Measurements from ENCODE around the gene SLC30A7. TPM values are rescaled to one million over a fixed set of nuclear protein-coding genes. Genes with fewer than 3 reads are reported as not detected.

The SLC30A7 gene
- total RNA-seq, 2 donors from 2014 or later = 26.8 to 54.7 TPM

DNA sequence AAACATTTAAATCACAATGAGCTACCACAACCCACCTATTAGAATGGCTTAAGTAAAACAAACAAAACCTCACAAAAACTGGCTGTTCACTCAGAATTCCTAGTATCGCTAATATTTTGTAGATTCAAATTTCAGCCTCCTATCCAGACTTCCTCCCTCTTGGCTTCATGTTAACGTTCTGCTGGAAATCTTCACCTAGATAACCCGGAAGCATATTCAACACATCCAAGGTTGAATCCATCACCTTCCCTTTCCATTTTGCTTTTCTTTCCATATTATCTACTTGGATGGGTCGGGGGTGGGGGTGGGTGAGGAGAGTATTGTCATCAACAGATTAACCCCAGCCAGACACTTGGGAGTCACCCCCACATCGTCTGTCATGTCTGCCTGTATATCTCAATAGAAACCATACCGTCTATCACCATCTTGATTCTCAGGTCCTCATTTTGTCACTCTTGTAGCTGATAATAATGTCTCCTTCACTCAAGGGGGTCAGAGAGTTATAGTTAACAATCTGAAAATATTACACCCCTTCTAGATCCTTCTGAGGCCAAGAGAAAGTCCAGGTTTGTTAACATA, 131.4 kb downstream of the SLC30A7 start:
- H3K4me3 ChIP-seq = no peak overlapping the region
- DNase-seq (ENCODE audit: low spot score) (no peak), ATAC-seq (ENCODE audit: insufficient number of reproducible peaks, low FRiP score, low read depth) (no peak)
- no peaks in the 10 kb centered on the region for H3K9me3 ChIP-seq
- no peaks in the 10 kb centered on the region for H3K36me3 ChIP-seq
- peaks cover 5 to 15% of the 10 kb centered on the region in 2 donors for H3K4me1 ChIP-seq (ENCODE audit: control insufficient read depth in 1 of 2, low read depth in 2 of 2)
- no peaks in the 10 kb centered on the region for H3K27me3 ChIP-seq (replicated peaks; ENCODE audit: insufficient read depth)
- H3K27ac ChIP-seq = no peak overlapping the region
- TF ChIP-seq, protein P1, sequence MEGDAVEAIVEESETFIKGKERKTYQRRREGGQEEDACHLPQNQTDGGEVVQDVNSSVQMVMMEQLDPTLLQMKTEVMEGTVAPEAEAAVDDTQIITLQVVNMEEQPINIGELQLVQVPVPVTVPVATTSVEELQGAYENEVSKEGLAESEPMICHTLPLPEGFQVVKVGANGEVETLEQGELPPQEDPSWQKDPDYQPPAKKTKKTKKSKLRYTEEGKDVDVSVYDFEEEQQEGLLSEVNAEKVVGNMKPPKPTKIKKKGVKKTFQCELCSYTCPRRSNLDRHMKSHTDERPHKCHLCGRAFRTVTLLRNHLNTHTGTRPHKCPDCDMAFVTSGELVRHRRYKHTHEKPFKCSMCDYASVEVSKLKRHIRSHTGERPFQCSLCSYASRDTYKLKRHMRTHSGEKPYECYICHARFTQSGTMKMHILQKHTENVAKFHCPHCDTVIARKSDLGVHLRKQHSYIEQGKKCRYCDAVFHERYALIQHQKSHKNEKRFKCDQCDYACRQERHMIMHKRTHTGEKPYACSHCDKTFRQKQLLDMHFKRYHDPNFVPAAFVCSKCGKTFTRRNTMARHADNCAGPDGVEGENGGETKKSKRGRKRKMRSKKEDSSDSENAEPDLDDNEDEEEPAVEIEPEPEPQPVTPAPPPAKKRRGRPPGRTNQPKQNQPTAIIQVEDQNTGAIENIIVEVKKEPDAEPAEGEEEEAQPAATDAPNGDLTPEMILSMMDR (IDR thresholded peaks at IDR 0.05) = no peak

- ATAC-seq (ENCODE audit: insufficient number of reproducible peaks, low FRiP score, low read depth) (no peak), DNase-seq (ENCODE audit: low spot score) (no peak)
- Histone ChIP-seq H3K36me3 (no peaks in the 10 kb centered on the region), H3K4me3 (no peak overlapping the region), H3K27me3 (replicated peaks; ENCODE audit: insufficient read depth) (no peaks in the 10 kb centered on the region), H3K9me3 (no peaks in the 10 kb centered on the region), H3K4me1 (ENCODE audit: control insufficient read depth in 1 of 2, low read depth in 2 of 2) (peaks cover 5 to 15% of the 10 kb centered on the region in 2 donors), H3K27ac (no peak overlapping the region)
- TF ChIP-seq, protein P1 (IDR thresholded peaks at IDR 0.05) = no peak
Measured at GRCh38 chr1:101028466-101028865, 132.6 kb downstream of the SLC30A7 start.

GRCh38 chr1:101029184-101029583, 133.3 kb downstream of the SLC30A7 start:
- Histone ChIP-seq H3K4me1 (ENCODE audit: control insufficient read depth in 1 of 2, low read depth in 2 of 2) (peaks cover 5 to 15% of the 10 kb centered on the region in 2 donors), H3K4me3 (no peak overlapping the region), H3K36me3 (no peaks in the 10 kb centered on the region), H3K27me3 (replicated peaks; ENCODE audit: insufficient read depth) (no peaks in the 10 kb centered on the region), H3K27ac (no peak overlapping the region), H3K9me3 (no peaks in the 10 kb centered on the region)
- DNase-seq (ENCODE audit: low spot score) = no peak
- TF ChIP-seq, protein P1 (IDR thresholded peaks at IDR 0.05) = no peak
- no peak for ATAC-seq (ENCODE audit: insufficient number of reproducible peaks, low FRiP score, low read depth)

- ATAC-seq (ENCODE audit: insufficient number of reproducible peaks, low FRiP score, low read depth) = no peak
- no peaks in the 10 kb centered on the region for H3K27me3 ChIP-seq (replicated peaks; ENCODE audit: insufficient read depth)
Measured at GRCh38 chr1:101030881-101031280, 135.0 kb downstream of the SLC30A7 start.

More at GRCh38 chr1:101030881-101031280, 135.0 kb downstream of the SLC30A7 start:
- DNase-seq (ENCODE audit: low spot score) = no peak
- no peak overlapping the region for H3K27ac ChIP-seq
- H3K36me3 ChIP-seq = no peaks in the 10 kb centered on the region
- H3K9me3 ChIP-seq = no peaks in the 10 kb centered on the region
- H3K4me1 ChIP-seq (ENCODE audit: control insufficient read depth in 1 of 2, low read depth in 2 of 2) = peaks cover 0 to 8% of the 10 kb centered on the region in 2 donors
- no peak overlapping the region for H3K4me3 ChIP-seq
- TF ChIP-seq, protein P1 (IDR thresholded peaks at IDR 0.05) = no peak

Other genes starting within 250 kb of the SLC30A7 start
- gene VCAM1, start 176.3 kb upstream of the SLC30A7 start, total RNA-seq = 10 to 100 TPM; 42.4 to 77.6 TPM
- gene EXTL2, start 1.2 kb upstream of the SLC30A7 start, total RNA-seq = 10 to 100 TPM in 1 of 2 donors, 1 to 10 TPM in 1; 9.6 to 14.5 TPM
- 10 to 100 TPM; 11.5 to 26.7 TPM for gene DPH5, start 129.7 kb downstream of the SLC30A7 start, total RNA-seq

Measured in thoracic aorta (tissue), 2 donors.